Middle frontal gyrus (tissue), 1 donor: ENCODE data around the gene CDC45.

Experiments
- DNase-seq: peaks from one replicate; pipeline ENCODE4 v3.0.0-alpha.2; 2015; ENCODE audit warnings: low spot score; ENCODE audit errors: extremely low spot score

The CDC45 gene

DNA sequence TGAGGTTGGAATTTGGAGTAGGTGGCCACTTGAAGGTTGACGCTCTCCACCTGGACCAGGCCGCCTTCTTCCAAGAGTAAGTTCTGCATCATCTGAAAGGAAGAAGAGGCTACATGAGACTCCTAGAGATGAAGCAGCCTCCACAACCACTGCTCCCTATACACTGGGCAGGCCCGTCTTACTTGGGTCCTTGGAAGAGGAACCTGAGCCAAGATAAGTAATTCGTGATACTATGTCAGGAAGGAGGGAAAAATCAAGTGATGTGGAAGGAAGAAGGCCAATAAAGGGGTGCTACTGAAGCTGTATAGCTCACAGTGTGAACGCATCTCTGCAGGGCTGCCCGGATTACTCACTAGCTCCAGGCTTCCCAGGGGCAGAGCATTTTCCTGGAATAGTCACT is 11.8 kb upstream of the CDC45 start:
- no peak for DNase-seq

DNA sequence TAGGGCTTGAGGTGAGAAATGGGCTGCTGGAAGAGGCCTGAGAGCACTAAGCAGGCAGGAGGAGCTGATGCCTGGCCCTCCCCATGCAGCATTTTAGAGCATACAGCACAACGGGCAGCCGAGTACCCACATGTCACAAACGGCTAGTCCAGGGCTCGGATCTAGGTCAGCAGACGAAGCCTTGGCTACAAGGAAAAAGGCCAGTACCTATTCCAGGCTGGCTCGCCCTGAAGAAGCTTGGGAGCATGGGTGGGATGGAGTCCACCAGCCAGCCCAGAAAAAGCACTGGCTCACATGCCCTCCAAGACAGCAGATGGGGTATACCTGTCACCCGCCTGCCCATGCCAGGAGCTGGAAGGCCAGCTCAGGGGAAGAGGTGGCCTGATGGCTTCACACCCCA is 10.3 kb upstream of the CDC45 start:
- no peak for DNase-seq

DNA sequence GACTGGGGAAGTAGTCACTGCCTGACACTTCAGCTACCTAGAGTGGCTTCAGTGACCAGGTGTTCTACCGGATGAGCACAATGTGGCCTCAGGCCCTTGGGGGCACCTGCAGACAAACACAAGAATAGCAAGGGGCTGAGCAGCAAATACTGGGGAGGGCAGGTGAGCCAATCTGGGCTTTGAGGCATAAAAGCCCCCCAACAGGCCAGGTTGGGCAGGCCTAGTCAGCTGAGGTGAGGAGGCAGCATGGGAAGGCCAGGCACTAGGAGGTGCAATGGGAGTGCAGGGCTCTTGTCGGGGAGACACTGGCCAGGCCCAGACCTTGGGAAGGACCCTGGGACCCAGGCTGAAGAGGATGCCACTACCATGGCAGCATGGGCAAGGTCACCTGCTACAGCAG is 9.7 kb upstream of the CDC45 start:
- DNase-seq: no peak

DNA sequence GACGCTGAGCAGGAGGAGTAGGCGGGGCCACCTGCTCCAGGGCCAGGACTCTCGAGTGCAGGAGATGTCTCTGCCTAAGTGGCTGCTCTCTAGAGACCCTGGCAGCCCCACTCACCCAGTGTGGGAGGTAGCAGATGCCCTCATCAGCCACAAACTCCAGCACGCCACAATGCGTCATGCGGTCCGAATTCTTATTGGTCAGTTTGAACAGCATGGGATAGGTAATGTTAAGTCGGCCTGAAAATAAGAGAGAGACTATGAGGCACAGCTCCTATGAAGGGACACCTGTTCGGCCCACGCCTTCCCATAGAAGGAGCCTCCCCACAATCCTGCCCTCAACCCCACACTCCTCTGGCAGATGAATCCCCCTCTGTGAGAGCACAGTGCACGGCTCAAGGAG is 8.1 kb upstream of the CDC45 start:
- no peak for DNase-seq

DNA sequence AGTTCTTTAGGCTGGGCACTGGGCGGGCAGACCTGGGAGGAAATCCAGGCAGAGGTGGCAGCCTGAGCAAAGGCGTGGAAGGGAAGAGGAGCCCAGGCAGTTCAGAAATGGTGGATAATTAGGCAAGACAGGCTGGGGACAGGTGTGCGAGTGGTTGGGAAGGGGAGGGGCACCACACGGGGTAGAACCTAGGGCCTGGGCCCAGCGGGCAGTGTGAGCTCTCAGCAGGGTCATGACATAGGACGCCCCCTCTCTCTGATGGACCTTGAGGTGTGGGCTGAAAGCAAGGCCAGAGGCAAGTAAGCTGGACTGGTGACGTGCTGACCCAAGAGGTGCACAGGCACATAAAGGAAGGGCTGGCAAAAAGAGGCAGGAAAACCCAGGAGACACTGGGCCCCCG is 7.5 kb upstream of the CDC45 start:
- DNase-seq: no peak

DNA sequence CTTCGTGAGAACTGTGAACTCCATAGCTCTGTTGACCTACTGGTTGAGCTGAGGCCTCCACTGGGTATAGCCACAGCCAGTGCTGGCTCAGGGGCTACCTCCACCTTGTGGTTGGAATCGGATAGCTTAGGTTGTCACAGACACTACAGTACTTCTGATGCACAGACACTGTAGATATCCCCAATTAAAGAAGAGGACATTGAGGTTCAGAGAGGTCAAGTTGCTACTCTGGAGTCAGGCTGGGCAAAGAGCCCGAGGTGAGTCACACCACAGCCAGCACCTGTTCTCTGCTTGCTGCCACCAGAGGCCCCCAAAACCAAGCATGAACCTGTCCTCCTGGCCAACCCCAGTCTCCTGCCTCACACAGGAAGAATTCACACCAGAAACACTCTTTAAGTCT is 6.1 kb upstream of the CDC45 start:
- no peak for DNase-seq

DNA sequence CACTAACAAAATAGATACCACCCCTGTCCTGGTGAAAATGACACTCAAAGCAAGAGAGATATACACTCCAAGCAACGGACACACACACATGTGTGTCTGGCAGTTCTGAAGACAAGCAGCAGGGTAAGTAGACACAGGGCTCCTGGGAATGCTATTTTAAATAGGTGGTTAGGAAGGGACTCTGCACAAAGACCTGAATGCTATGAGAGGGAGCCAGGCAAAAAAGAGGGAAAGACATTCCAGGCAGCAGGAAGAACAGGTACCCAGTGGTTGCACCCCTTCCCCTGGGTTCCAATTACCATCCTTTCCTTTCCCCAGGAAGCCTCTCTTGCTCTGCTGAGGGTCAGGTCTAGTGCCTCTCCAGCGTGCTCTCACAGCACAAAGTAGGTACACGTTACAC is 3.7 kb upstream of the CDC45 start:
- no peak for DNase-seq

DNA sequence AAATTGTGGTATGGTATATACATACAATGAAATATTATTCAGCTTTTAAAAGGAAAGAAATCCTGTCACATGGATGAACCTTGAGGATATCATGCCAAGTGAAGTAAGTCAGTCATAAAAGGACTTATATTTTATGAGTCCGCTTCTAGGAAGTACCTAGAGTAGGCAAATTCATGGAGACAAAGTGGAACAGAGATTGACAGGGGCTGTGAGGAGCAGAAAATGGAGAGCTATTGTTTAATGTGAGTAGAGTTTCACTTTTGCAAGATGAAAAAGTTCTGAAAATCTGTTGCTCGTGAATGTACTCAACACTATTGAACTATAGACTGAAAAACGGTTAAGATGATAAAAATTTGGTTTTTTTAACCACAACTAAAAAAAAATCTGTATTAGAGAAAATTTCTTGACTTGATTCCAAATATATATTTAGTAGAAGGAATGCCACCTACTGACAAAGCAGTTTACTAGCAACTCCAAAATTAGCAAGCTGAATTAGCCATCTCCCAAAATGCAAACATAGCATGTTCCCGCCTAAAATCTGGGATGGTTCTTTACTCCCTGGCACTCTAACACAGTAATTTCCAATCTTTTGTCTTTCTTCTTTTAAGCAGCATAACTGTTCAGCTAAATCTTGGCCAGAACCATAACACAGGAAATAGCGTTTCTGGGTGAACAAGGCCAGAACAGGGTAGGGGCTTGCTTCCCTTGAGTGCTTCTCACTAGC is 2.2 kb upstream of the CDC45 start:
- DNase-seq: no peak

DNA sequence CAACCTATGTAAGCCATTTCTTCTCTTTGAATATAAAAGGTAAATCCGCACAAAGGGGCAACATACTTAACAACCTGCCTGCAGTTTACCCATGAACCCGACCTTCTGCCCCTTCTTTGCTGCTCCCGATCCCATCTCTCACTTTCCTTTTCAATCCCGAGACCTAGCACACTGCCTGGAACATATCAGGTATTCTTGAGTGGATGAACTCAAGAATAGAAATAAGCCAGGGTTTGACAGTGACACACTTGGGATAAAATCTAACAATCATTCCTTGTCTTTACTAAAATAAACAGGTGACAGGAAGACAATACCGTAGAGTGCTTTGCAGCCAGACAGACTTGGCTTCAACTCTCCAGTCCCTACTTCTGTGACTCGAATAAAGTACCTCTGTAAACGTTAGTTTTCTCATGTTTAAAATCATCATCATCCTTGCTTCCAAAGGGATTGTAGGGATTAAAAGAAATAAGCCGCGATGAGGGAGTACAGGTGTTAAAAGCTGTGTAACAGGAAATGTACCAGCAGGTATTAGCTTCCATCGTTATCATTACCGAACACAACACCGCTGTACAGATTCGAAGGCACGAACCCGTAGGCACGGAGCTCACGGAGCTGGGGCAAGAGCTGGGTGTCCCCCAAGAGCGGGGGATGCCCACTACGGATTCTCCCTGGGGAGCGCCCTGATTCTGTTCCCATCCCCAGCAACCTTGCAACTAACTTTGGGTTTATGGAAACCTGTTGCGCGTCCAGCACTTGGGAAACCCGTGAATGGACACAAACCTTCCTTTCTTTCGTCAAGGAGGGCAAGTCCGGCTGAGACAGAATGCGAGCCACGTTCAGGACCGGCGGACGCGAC is 1.4 kb upstream of the CDC45 start:
- no peak for DNase-seq

DNA sequence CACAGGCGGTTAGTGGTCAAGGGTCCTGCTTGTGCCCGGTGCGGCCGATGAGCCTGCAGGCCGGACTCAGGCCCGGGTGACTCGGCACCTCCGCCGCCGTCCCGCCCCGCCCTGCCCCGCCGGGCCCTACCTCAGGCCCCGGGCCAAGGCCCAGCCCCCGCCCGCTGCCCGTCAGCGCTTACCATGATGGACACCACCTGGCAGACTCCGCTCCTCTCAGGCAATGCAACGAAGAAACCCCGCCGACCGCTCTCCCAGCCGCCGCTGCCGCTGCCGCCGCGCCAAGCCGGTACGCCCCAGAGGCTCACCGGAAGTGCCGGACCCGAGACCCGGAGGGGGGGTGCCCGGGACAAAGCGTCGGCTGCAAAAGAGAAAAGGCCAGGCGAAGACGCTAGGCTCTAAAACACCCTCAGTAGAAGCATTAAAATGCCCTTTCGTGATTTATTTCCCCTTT is 792 bp upstream of the CDC45 start, which contains the start of gene UFD1:
UFD1 (minus strand) TSS at position 293 of the 454 bp plus-strand sequence; CDS start at position 185, 108 bp downstream.
- DNase-seq: peak; percentile 44

DNA sequence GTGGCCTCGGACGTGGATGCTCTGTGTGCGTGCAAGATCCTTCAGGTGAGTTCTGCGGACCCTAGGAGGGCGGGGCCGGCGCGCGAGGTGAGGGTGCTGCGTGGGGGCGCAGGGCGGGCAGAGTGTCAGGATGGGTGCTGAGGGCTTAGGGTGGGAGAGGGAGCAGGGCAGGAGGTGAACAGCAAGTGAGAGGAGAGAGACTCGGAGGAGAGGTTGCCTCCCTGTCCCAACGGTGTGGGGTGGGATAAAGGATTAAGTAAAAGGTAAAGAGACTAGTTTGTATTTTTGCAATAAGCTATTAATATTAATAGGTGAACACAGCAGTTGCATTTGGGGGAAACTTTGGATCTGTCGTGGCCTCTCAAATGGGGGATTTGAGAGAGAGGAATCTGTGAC is 451 bp downstream of the CDC45 start:
- no peak for DNase-seq

DNA sequence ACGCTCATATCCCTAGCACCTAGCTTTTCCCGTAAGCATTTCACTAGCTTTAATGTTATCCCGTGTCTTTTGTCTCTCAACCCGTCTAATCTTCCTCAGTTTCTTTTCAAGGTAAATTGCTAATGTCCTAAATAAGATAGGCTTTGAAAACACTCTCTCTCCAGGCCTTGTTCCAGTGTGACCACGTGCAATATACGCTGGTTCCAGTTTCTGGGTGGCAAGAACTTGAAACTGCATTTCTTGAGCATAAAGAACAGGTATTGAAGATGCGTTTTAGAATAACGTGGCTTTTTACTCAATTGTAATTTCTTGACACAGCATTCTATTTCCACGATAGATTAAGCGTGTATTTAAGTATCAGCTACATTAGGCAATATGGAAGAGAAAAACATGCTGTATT is 1.1 kb downstream of the CDC45 start:
- DNase-seq: no peak

DNA sequence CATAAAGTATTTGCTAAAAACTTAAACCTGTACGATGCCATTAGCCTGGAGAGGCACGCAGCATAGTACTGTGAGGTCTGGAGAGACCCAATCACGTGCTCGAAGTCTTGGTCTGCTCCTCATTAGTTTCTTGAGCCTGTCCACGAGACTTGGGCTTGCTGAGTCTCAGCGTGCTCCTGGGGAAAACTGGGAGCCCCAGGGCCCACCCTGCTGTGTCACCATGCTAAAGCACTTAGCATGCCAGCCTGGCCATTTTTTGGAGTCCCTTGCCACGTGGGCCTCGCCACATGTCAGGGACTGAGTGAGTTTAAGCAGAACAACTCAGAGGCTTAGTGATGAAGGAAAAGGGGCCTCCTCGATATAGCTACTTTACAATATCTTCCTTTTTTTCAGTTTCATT is 2.6 kb downstream of the CDC45 start:
- DNase-seq: no peak

DNA sequence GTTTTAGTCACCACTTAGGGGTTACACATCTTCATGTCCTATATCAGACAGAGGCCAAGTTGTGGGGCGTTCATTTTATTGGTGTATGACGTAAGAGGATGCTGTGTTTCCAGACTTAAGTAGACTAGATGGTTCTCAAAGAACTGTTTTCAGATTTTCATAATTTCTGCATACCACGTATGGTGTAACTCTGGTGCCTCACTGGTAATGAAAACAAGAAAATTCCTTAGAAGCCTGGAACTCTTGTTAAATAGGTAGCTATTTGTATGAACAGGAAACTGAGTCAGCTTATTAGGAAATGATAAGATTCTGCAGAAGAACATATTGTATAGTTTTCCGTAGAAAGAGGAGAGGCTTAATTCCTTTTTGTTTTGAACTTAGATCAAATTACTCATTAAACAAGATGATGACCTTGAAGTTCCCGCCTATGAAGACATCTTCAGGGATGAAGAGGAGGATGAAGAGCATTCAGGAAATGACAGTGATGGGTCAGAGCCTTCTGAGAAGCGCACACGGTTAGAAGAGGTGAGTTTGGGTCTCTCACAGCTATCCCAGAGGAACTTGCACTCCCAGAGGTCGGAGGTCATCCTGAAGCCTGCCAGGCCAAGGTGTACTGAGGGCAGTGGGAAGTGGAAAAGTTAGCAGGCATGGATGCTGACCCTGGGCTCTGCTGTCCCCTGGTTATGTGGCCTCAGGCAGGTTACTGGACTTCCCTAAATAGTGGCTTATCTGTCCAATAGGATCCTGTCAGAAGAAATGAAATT is 3.9 kb downstream of the CDC45 start:
- DNase-seq: no peak

DNA sequence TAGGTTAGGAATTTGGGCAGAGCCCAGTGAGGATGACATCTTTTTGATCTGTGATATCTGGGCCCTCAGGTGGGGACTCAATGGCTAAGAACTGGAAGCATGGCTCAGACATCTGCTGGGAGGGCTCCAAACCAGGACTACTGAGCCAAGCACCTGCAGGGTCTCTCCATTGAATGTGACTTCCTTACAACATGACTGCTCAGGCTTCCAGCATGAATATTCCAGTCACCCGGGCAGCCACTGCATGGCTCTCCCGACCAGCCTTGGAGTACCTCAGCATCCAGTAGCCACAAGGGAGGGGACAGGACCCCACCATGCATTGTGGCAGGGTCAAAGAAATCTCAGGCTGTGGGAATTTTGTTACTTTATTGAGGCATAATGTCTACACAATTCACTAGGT is 8.6 kb downstream of the CDC45 start:
- DNase-seq: no peak

DNA sequence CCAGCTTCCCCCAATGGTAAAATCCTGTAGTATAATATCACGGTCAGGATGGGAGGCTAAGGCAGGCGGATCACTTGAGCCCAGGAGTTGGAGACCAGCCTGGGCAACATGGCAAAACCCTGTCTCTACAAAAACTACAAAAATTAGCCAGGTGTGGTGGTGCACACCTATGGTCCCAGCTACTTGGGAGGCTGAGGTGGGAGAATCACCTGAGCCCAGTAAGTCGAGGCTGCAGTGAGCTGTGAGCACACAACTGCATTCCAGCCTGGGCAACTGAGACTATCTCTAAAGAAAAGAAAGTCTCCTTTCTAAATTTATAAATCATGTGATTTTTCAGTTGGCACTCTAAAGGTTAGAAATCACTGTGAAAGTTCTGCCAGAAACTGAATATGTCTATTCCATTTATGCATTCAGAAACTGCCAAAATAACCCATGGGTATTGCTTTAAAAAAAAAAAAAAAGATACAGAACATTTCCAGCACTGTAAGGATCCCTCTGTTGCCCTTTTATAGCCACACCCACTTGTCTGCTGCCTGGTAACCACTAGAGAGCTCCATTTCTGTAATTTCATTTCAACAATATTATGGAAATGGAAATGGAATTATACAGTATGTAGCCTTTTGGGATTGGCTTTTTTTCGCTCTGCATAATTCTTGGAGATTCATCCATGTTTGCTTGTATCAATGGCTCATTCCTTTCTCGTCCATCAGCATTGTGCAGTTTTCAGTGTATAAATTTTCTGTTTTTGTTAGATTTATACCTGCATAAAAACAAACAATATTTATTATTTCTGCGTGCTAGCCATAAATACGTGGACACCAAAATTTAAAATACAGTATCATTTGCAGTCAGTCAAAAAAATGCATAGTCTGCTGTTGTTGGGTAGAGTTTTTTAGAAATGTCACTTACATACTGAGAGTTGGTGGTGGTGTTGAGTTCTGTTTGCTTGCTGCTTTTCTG is 9.4 kb downstream of the CDC45 start:
- DNase-seq: peak; percentile 4

DNA sequence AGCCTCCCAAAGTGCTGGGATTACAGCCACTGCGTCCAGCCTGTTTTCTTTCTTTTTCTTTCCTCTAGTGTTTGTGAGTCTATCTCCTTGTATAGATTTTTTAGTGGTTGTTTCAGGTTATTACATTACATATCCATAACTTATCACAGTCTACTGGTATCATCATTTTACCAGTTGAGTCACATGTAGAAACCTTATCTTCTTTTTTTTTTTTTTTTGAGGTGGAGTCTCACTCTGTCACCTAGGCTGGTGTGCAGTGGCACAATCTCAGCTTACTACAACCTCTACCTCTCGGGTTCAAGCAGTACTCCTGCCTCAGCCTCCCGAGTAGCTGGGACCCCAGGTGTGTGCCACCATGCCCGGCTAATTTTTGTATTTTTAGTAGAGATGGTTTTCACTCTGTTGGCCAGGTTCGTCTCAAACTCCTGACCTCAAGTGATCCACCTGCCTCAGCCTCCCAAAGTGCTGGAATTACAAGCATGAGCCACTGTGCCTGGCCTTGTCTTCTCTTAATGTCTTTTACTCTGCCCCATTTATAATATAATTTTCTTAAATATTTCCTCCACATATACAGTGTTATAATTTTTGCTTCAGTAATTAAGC is 11.0 kb downstream of the CDC45 start:
- DNase-seq: no peak

DNA sequence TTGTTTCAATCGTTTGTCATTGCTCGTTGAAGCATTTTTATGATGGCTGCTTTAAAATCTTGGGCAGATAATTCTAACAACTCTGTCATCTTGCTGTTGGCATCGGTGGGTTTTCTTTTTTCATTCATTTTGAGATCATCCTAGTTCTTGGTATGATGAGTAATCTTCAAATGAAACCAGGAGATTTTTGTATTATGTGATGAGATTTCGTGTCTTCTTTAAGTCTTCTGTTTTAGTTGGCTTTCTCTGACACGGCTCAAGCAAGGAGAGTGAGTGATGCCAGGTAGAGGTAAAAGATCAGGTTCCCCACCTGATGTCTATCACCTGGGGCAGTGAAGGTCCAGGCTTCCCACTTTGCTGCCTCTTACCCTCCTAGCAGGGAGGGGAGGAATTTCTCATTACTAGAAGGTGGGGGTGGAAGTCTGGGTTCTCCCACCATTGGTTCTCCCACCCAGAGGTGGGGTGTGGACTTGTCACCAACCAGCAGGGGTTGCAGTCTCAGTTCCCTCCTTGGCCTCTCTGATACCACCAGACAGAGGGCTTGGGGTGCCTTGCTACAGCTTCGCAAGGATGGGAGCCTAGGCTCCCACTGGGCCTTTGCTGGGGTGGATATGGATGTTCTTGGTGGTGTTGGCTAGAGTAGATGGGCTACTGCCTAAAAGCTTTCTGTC is 12.9 kb downstream of the CDC45 start:
- DNase-seq: no peak

DNA sequence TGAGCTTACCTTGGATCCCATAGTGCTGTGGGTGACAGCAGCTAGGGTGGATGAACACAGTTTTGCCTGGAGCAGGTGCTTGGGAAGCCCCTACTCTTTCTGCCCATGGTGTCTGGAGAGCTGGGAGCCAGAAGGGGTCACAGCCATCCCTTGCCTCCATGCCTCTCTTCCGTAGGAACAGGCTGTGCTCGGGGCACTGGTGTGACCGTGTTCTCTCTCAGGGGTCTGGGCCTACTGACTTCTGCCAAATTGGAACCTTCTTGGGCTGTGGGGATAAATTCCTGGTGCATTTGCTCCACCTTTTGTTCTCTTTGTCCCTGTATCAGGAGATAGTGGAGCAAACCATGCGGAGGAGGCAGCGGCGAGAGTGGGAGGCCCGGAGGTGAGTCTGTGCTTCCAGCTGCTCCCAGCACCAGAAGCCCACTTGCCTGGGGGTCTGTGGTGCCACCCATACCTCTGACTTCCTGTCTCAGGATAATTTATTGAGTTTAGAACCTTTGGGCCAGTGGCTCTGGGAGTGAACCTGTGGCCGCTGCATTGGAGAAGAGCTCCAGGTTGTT is 14.4 kb downstream of the CDC45 start:
- no peak for DNase-seq
